ENCODE data around the gene ABCB6. TPM values are rescaled to one million over a fixed set of nuclear protein-coding genes. Genes with fewer than 3 reads are reported as not detected.
A peak's percentile ranks its signal among the peaks of the same experiment; 100 is the strongest.

Gene ABCB6
- total RNA-seq, 2 experiments from 2014 or later = 12.6 to 15.2 TPM

DNA sequence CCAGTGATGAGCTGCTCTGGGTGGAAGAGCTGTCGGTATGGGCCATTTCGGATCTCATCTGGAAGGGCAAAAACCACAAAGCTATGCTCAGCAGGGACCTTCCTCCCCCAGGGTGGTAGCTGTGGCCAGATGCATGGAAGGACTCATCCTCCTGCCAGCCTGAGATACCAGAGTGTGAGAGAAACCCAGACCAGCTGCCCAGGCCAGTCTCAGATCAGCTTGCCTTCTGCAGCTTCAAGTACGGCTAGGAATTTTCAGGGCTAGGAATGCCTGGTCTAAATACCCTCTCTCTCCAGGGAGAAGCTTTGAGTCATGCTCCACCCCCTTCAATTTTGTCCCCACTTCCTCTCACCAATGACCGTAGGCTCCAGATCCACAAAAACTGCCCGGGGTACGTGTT lies 32.9 kb upstream of the ABCB6 start:
- no peaks in the 10 kb centered on the region for H3K27me3 Mint-ChIP-seq
- H3K4me1 Mint-ChIP-seq = peaks cover 66% of the 10 kb centered on the region
- H3K9me3 Mint-ChIP-seq (ENCODE audit: low read depth) = no peaks in the 10 kb centered on the region
- peak overlapping the region; percentile 99 for H3K4me3 Mint-ChIP-seq
- no peak for ATAC-seq
- H3K27ac Mint-ChIP-seq = peak overlapping the region; percentile 97
- peaks cover 56% of the 10 kb centered on the region for H3K36me3 Mint-ChIP-seq
- no peak for DNase-seq
- CTCF ChIA-PET = interaction anchor here (0.8 to 6.4 kb wide), 7 partner anchors 22 to 92 kb away, joined by 3 to 73 read pairs (median 9); partner anchors contain the start of genes ABCB6, ANKZF1, ATG9A and DNAJB2

DNA sequence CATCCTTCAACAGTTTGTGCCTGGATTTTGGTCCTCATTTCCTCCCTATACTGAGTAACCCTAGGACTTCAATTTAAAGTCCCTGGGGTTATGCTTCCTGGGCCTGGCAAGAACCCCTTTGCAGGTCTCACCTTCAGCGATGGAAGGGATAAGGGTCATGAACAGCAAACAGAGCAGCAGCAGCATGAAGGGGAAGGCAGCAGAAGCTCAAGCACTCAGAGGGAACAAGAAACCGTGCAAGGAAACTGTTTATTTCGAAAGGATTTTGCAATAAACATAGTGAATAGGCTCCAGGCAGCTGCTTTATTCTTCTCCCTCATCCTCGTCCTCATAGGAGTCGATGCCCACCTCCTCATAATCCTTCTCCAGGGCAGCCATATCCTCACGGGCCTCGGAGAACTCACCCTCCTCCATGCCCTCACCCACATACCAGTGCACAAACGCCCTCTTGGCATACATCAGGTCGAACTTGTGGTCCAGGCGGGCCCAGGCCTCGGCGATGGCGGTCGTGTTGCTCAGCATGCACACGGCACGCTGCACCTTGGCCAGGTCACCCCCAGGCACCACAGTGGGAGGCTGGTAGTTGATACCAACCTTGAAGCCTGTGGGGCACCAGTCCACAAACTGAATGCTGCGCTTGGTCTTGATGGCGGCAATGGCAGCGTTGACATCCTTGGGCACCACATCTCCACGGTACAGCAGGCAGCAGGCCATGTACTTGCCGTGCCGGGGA lies 31.5 kb upstream of the ABCB6 start:
- H3K27me3 Mint-ChIP-seq = no peaks in the 10 kb centered on the region
- peak overlapping the region; percentile 100 for H3K27ac Mint-ChIP-seq
- ATAC-seq = no peak
- CTCF ChIA-PET = interaction anchor here (0.7 to 3.5 kb wide), 13 partner anchors 10 to 270 kb away, joined by 3 to 31 read pairs (median 5); partner anchors contain the start of genes ANKZF1, ATG9A, CNPPD1 and DNAJB2
- peaks cover 73% of the 10 kb centered on the region for H3K4me1 Mint-ChIP-seq
- H3K36me3 Mint-ChIP-seq = peaks cover 60% of the 10 kb centered on the region
- H3K4me3 Mint-ChIP-seq = peak overlapping the region; percentile 99
- DNase-seq = peak; percentile 44
- no peaks in the 10 kb centered on the region for H3K9me3 Mint-ChIP-seq (ENCODE audit: low read depth)

DNA sequence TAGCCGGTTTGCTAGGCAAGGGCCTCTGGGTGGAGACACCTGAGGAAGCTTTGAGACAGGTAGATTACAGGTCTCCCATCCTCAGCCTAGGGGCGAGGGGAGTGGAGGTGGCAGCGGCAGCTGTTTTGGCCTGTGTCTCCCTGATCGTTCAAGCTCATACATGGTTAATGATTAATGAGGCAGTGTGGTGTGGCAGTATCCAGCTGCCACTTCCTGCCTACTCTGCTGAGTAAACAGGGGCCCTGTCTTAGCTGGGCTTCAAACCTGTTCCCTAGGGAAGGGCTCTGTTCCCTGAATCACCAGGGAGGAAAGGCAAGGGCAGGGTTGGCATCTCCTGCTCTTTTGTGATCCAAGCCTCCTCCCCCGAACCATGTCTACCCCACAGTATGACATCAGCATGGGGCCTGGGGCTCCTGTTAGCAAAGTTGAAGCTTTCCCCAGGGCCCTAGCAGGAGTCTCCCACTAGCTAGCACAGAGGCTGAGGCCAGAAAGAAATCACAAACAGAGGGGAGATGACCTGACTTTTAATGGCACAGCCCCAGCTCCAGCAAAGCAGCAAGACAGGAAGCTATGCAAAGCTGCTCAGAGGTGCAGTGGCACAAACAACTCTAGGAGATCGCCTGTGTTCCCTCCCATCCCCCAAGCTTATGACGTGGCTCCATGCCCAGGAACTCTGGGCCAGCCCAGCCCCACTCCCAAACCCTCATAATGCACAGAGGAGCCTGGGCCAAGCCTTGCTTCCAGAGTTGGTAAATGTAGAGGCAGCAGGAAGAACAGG lies 30.6 kb upstream of the ABCB6 start:
- DNase-seq (peak; percentile 72), ATAC-seq (no peak)
- no peaks in the 10 kb centered on the region for H3K9me3 Mint-ChIP-seq (ENCODE audit: low read depth)
- peak overlapping the region; percentile 99 for H3K4me3 Mint-ChIP-seq
- no peaks in the 10 kb centered on the region for H3K27me3 Mint-ChIP-seq
- CTCF ChIA-PET = interaction anchor here (0.7 to 3.5 kb wide), 15 partner anchors 10 to 269 kb away, joined by 3 to 31 read pairs (median 5); partner anchors contain the start of genes ANKZF1, ATG9A, CNPPD1 and DNAJB2
- H3K27ac Mint-ChIP-seq = peak overlapping the region; percentile 100
- peaks cover 60% of the 10 kb centered on the region for H3K36me3 Mint-ChIP-seq
- H3K4me1 Mint-ChIP-seq = peaks cover 73% of the 10 kb centered on the region

DNA sequence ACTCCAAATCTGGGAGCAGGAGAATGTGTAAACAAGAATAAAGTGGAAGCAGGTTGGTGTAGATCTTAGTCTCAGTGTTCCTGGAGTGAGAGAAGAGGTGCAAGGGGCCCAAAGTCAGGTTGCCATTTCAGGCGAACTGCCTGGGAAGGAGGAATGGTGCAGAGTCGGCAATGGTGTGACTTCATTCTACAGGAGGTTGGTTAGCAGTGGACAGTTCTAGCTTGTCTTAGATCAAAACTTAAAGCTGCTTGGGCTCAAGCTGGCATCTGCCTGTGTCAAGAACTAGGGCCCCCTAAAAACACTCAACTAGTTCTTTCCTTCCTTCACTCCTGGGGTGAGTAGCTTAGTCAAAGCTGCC lies 30.1 kb upstream of the ABCB6 start:
- peaks cover 77% of the 10 kb centered on the region for H3K4me1 Mint-ChIP-seq
- ATAC-seq (no peak), DNase-seq (no peak)
- H3K27ac Mint-ChIP-seq = peak overlapping the region; percentile 100
- no peaks in the 10 kb centered on the region for H3K9me3 Mint-ChIP-seq (ENCODE audit: low read depth)
- peak overlapping the region; percentile 99 for H3K4me3 Mint-ChIP-seq
- peaks cover 60% of the 10 kb centered on the region for H3K36me3 Mint-ChIP-seq
- CTCF ChIA-PET = interaction anchor here (1.1 to 3.5 kb wide), 9 partner anchors 19 to 89 kb away, joined by 4 to 31 read pairs (median 7); partner anchors contain the start of genes ANKZF1, ATG9A, CNPPD1 and DNAJB2
- no peaks in the 10 kb centered on the region for H3K27me3 Mint-ChIP-seq

DNA sequence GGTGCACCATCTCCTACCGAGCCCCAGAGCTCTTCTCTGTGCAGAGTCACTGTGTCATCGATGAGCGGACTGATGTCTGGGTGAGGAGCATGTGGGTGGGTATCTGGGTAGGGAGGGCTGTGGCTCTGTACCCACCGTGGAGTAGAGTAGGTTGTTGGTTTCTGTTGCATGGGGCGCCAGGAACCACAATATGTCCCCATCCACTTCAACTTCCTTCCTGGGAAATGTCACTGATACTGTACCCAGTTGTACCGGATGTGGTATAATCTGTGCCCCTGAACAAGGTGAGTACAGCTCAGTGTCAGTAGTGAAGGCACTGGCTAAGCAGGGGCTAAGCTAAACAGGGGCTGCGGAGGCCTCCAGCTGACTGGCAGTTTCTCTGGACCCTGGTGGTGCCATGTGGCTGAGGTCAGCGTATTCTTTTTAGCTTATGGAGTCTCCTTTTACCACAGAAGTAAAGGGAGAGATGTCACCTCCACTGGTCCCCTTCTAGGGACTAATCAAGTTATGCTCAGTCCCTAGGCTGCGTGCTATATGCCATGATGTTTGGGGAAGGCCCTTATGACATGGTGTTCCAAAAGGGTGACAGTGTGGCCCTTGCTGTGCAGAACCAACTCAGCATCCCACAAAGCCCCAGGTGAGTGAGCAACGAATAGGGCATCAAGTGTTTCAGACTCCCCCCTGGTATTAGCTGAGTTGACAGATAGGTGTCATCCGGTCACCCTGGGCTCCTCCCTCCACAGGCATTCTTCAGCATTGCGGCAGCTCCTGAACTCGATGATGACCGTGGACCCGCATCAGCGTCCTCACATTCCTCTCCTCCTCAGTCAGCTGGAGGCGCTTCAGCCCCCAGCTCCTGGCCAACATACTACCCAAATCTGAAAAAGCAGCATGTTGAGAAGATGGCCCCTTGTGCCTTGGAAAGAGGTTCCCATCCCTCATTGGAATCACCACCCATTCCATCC lies 29.2 kb upstream of the ABCB6 start:
- Mint-ChIP-seq H3K4me1 (peaks cover 81% of the 10 kb centered on the region), H3K9me3 (ENCODE audit: low read depth) (no peaks in the 10 kb centered on the region), H3K27me3 (no peaks in the 10 kb centered on the region), H3K27ac (peak overlapping the region; percentile 100), H3K4me3 (peak overlapping the region; percentile 99), H3K36me3 (peaks cover 60% of the 10 kb centered on the region)
- ATAC-seq = peak; percentile 38
- CTCF ChIA-PET = interaction anchor here (0.7 to 3.5 kb wide), 12 partner anchors 9 to 88 kb away, joined by 3 to 31 read pairs (median 5); partner anchors contain the start of genes ANKZF1, ATG9A, CNPPD1 and DNAJB2
- peak; percentile 84 for DNase-seq

DNA sequence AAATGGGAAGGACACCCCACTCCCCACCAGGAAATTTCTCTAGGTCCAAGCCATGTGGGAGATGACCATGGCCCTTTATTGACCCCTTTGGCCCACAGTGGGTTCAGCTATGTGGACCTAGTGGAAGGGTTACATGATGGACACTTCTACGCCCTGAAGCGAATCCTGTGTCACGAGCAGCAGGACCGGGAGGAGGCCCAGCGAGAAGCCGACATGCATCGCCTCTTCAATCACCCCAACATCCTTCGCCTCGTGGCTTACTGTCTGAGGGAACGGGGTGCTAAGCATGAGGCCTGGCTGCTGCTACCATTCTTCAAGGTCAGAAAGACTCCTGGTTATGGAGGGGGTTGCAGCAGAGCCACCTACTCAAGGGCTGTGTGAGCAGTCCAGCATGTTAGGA lies 27.8 kb upstream of the ABCB6 start:
- ATAC-seq (no peak), DNase-seq (peak; percentile 43)
- Mint-ChIP-seq H3K4me3 (peak overlapping the region; percentile 99), H3K27me3 (no peaks in the 10 kb centered on the region), H3K36me3 (peaks cover 50% of the 10 kb centered on the region), H3K4me1 (peaks cover 74% of the 10 kb centered on the region), H3K27ac (peak overlapping the region; percentile 100), H3K9me3 (ENCODE audit: low read depth) (no peaks in the 10 kb centered on the region)
- CTCF ChIA-PET = interaction anchor here (2.7 kb wide), 2 partner anchors 8 to 48 kb away, joined by 19 to 25 read pairs; partner anchors contain the start of gene TUBA4A

DNA sequence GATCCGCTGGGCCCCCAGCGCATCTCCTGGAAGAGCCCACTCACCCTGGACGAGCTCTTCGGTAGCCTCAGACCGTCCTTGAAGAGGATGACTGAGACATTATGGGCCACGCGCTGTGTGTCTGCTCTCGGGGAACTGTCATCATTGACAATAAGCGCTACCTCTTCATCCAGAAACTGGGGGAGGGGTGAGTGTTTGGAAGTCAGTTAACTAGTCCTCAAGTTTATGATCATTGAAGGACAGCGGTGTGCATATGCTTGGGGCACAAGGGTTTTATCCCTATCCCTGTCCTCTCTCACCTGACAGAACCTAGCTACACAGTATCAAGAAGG lies 27.1 kb upstream of the ABCB6 start:
- DNase-seq = peak; percentile 48
- H3K4me1 Mint-ChIP-seq = peaks cover 67% of the 10 kb centered on the region
- peak overlapping the region; percentile 99 for H3K4me3 Mint-ChIP-seq
- CTCF ChIA-PET = interaction anchor here (1.2 to 2.7 kb wide), 9 partner anchors 9 to 142 kb away, joined by 3 to 25 read pairs (median 9); partner anchors contain the start of genes ANKZF1, ATG9A, DNAJB2 and DNPEP
- no peaks in the 10 kb centered on the region for H3K27me3 Mint-ChIP-seq
- peak overlapping the region; percentile 100 for H3K27ac Mint-ChIP-seq
- H3K36me3 Mint-ChIP-seq = peaks cover 43% of the 10 kb centered on the region
- no peaks in the 10 kb centered on the region for H3K9me3 Mint-ChIP-seq (ENCODE audit: low read depth)
- ATAC-seq = no peak

DNA sequence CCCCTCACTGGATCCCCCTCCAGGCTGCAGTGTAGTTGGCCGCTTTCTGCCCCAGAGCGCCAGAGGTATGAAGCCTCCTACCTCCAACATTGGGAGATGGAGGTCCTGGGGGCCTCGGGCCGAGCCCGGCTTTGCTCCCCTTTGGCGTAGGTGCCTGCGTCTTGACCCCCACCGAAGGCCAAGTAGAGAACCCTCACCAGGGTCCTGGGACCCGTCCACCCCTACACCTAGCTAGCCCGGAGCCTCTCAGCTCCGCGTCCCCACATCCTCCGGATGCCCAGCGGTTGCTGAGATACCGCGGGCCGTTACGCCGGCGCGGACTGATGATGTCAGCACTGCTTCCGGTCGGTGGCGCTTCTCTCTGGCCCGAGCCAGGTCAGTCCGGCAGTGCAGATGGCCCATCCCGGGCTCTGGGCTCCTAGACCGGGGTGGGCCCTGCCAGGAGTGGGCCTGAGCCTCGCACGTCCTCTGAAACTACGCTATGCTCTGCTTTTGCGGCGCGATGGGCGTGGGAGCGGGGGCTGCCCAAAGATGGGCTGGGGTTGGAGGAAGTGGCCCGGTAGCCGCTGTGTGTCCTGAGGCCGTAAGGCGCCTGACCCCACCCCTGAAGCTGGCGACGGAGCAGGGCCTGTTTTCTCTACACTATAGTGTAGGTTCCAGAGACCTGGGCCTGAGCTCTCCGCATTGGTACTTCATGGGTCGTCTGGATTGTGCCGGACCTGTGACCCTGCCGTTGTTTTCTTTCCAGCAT lies 26.6 kb upstream of the ABCB6 start, which contains the start of the genes GLB1L and STK16:
TSS of gene GLB1L (minus strand) at position 297 of the 751 bp plus-strand sequence. CDS start 1,871 bp downstream, outside the sequence.
TSS of gene STK16 (plus strand) at position 332 of the 751 bp plus-strand sequence. CDS start 521 bp downstream, outside the sequence.
- DNase-seq (peak; percentile 94), ATAC-seq (peak; percentile 75)
- H3K27me3 Mint-ChIP-seq = no peaks in the 10 kb centered on the region
- no peaks in the 10 kb centered on the region for H3K9me3 Mint-ChIP-seq (ENCODE audit: low read depth)
- H3K27ac Mint-ChIP-seq = peak within 1 kb of the TSS; percentile 100
- H3K36me3 Mint-ChIP-seq = peaks cover 38% of the 10 kb centered on the region
- H3K4me1 Mint-ChIP-seq = peaks cover 61% of the 10 kb centered on the region
- peak within 1 kb of the TSS; percentile 99 for H3K4me3 Mint-ChIP-seq
- CTCF ChIA-PET = interaction anchor here (0.7 to 2.7 kb wide), 16 partner anchors 9 to 348 kb away, joined by 3 to 25 read pairs (median 6); partner anchors contain the start of genes ANKZF1, ATG9A, DNAJB2 and DNPEP

DNA sequence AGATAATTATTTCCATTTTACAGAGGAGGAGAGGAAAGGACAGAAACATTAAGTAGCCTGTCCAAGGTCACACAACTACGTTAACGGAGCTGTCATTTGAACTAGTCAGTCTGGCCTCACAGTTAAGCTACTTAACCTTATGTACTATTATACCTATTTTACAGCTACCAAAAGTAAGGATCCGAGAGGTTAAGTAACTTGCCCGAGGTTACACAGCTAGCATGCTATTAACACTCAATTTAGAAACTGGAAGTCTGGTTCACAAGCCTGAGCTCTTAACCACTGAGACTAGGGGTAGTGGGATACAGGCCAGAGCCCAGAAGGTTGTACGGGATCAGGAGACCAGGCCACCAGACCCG lies 26.0 kb upstream of the ABCB6 start:
- CTCF ChIA-PET = interaction anchor here (0.7 to 2.7 kb wide), 15 partner anchors 10 to 347 kb away, joined by 3 to 25 read pairs (median 6); partner anchors contain the start of genes ANKZF1, ATG9A, DNAJB2 and NHEJ1
- H3K27me3 Mint-ChIP-seq = no peaks in the 10 kb centered on the region
- H3K4me3 Mint-ChIP-seq = peak overlapping the region; percentile 99
- H3K4me1 Mint-ChIP-seq = peaks cover 56% of the 10 kb centered on the region
- H3K9me3 Mint-ChIP-seq (ENCODE audit: low read depth) = no peaks in the 10 kb centered on the region
- peak overlapping the region; percentile 100 for H3K27ac Mint-ChIP-seq
- DNase-seq (no peak), ATAC-seq (no peak)
- peaks cover 32% of the 10 kb centered on the region for H3K36me3 Mint-ChIP-seq

DNA sequence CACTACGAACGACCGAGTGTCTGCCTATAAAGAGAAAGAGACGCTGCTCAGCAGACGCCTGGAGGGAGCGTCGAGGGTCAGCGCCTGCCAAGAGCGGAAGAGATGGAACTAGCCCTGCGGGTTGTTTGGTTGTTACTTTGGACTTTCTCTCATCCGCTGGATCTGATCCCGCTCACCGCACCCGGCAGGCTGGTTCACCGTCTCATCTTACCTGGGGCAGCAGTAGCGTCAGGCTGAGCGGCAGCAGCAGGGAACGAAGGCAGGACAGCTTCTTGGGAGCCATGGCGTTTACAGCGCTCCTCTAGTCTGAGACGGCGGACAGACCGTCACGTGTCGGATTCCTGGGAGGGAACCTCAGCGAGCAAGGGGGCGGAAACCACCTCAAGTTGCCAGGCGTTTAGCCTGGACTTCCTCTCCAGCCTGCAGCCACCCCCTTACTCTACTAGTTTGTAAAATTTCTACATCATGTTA lies 24.6 kb upstream of the ABCB6 start:
- H3K27ac Mint-ChIP-seq = no peak overlapping the region
- peaks cover 19% of the 10 kb centered on the region for H3K36me3 Mint-ChIP-seq
- CTCF ChIA-PET = no interaction called here

DNA sequence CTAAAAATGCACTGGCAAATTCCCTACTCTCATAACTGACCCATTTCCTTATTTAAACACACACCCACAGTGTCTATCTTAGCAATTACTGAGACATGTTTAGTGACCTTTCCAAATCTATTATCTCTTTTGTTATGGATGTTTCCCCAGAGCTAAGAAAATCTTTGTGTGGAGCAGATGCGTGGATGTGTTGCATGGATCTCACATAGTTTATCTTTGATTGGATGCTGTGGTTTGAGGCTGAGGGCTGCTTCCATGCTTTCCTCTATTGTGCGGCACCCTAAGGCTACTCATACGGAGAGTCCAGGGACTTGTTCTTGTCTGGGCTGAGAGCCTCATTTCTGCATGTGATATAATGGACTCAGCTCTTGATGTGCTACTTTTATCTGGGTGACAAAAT lies 15.6 kb upstream of the ABCB6 start:
- DNase-seq (no peak), ATAC-seq (no peak)
- CTCF ChIA-PET = interaction anchor here (0.8 kb wide), 1 partner anchor 20 kb away, joined by 3 read pairs; no protein-coding TSS in a partner anchor
- Mint-ChIP-seq H3K9me3 (ENCODE audit: low read depth) (no peaks in the 10 kb centered on the region), H3K27me3 (no peaks in the 10 kb centered on the region), H3K4me1 (peaks cover 33% of the 10 kb centered on the region), H3K4me3 (no peak overlapping the region), H3K36me3 (peaks cover 54% of the 10 kb centered on the region), H3K27ac (no peak overlapping the region)

More for the DNA sequence above, 24.6 kb upstream of the ABCB6 start:
- DNase-seq = no peak
- ATAC-seq = no peak
- H3K9me3 Mint-ChIP-seq (ENCODE audit: low read depth) = no peaks in the 10 kb centered on the region
- H3K4me1 Mint-ChIP-seq = peaks cover 42% of the 10 kb centered on the region
- H3K4me3 Mint-ChIP-seq = no peak overlapping the region
- no peaks in the 10 kb centered on the region for H3K27me3 Mint-ChIP-seq

All from activated CD8-positive, alpha-beta memory T cell treated with anti-CD3 and anti-CD28 coated beads, Interleukin-2, amount 10 ng/mL, durations not matched to agents 7 days and 5 days (primary cell).